Vagina (tissue), 2 donors: ENCODE results near the gene HOXD4.

Experiments used
- POLR2A ChIP-seq, 2 donors: fragments of 450-650 bp; IDR thresholded peaks; one replicate each; pipeline ENCODE4 v1.6.1; 2017; ENCODE audit warnings: antibody characterized with exemption in 2 of 2, mild to moderate bottlenecking in 2 of 2, moderate library complexity in 2 of 2
- POLR2AphosphoS5 ChIP-seq, 2 donors: sonication (generic); formaldehyde crosslinking; IDR thresholded peaks; one replicate each; pipeline ENCODE4 v1.9.0; 2017; ENCODE audit warnings: antibody characterized with exemption in 2 of 2, mild to moderate bottlenecking in 2 of 2, low read depth in 1 of 2; ENCODE audit not compliant: insufficient read depth in 1 of 2
- TF ChIP-seq, protein P1 (sequence below), 3 experiments: fragments of 450-650 bp in 2 of 3; fragments of 200-600 bp in 1 of 3; sonication (generic) in 1 of 3; IDR thresholded peaks; one replicate each; pipeline ENCODE4 v1.5.1; 2017 to 2019; ENCODE audit warnings: antibody characterized with exemption in 3 of 3, mild to moderate bottlenecking in 2 of 3, moderate library complexity in 2 of 3

DNA sequence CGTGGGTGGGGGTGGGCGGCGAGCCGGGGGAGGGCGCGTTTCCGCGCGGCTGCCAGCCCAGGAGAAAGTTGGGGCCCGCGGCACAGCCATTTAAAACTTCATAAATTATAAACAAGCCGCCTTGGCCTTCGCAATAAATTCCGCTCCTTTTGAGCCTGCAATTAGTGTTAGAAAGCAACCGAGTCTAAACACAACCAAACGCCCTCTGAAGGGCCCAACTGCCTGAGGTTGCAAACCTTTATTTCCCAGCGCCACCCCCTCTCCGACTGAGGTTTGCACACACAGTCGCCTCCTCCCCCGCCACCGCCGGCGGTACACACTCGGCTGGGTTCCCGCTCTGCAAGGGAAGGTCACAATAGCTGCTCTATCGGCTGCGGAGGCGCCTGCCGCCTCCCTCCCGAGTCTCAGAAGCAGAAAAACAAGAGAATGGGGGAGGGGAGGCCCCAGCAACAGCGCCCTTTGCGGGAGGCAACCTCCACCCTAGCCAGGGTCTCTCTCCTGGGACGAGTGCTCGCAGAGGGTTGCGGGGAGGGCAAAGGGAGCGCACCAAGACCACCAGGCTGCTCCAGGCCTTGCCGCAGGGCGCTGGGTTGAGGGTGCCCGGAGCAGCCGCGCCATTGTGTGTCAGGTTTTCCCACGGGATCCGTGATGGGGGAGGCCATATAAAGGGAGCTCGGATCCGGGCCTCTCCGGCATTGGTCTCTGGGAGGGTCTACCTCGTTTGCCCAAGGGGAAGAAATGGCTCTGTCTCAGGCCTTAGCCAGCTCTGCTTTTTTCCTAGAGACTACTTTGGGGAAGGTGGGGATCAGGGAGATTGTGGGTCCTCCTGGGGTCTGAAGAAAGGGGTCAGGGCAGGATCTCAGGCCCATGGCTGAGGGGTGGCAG, 23.7 kb downstream of the HOXD4 start:
- TF ChIP-seq POLR2A (IDR thresholded peaks at IDR 0.05) (no peak), POLR2AphosphoS5 (IDR thresholded peaks at IDR 0.05; ENCODE audit: insufficient read depth in 1 of 2, low read depth in 1 of 2) (no peak)
- TF ChIP-seq, protein P1, sequence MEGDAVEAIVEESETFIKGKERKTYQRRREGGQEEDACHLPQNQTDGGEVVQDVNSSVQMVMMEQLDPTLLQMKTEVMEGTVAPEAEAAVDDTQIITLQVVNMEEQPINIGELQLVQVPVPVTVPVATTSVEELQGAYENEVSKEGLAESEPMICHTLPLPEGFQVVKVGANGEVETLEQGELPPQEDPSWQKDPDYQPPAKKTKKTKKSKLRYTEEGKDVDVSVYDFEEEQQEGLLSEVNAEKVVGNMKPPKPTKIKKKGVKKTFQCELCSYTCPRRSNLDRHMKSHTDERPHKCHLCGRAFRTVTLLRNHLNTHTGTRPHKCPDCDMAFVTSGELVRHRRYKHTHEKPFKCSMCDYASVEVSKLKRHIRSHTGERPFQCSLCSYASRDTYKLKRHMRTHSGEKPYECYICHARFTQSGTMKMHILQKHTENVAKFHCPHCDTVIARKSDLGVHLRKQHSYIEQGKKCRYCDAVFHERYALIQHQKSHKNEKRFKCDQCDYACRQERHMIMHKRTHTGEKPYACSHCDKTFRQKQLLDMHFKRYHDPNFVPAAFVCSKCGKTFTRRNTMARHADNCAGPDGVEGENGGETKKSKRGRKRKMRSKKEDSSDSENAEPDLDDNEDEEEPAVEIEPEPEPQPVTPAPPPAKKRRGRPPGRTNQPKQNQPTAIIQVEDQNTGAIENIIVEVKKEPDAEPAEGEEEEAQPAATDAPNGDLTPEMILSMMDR (IDR thresholded peaks at IDR 0.05), result no peak
